22Rv1 (cell line): Measurements from ENCODE around the gene SPIB.

Experiments used
- ZFX ChIP-seq: fragments of 450-650 bp; IDR thresholded peaks from 2 replicates; pipeline ENCODE4 v1.6.1; 2017; ENCODE audit warnings: antibody characterized with exemption, borderline replicate concordance
- TF ChIP-seq, protein P1 (sequence below): fragments of 450-650 bp; IDR thresholded peaks from 2 replicates; pipeline ENCODE4 v1.5.1; 2017; ENCODE audit warnings: mild to moderate bottlenecking

DNA sequence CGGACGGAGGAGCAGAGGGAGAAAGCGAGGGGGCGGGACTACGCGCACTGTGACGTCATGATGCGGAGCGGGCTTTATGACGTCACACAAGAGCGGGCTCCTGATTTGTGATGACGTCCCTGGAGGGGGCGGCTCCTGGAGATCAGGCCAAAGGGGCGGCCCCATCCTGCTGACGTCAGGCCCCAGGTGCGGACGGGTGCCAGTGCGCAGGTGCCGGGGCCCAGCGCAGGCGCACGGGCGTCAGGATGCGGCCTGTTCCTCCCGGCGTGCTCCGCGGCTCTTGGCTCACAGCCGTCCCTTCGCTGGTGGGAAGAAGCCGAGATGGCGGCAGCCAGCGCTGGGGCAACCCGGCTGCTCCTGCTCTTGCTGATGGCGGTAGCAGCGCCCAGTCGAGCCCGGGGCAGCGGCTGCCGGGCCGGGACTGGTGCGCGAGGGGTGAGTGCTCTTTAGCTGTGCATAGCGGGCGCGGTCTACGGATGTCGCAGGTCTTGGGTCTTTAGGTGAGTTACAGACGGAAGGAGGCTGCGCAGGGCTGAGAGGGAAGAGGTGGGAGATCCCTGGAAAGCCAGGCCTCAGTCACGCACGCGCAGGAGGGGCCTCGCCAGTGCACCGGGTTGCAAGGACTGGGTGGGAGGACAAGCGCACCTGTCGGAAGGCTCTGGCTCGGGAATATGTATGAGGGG, 57.6 kb downstream of the SPIB start, which contains the start of the genes EMC10 and GARIN5A:
- TF ChIP-seq, protein P1, sequence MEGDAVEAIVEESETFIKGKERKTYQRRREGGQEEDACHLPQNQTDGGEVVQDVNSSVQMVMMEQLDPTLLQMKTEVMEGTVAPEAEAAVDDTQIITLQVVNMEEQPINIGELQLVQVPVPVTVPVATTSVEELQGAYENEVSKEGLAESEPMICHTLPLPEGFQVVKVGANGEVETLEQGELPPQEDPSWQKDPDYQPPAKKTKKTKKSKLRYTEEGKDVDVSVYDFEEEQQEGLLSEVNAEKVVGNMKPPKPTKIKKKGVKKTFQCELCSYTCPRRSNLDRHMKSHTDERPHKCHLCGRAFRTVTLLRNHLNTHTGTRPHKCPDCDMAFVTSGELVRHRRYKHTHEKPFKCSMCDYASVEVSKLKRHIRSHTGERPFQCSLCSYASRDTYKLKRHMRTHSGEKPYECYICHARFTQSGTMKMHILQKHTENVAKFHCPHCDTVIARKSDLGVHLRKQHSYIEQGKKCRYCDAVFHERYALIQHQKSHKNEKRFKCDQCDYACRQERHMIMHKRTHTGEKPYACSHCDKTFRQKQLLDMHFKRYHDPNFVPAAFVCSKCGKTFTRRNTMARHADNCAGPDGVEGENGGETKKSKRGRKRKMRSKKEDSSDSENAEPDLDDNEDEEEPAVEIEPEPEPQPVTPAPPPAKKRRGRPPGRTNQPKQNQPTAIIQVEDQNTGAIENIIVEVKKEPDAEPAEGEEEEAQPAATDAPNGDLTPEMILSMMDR: no peak
- TF ChIP-seq ZFX: no peak
